OCI-LY7 (cell line): ENCODE data around the gene UBE2E1. TPM values are rescaled to one million over a fixed set of nuclear protein-coding genes. Genes with fewer than 3 reads are reported as not detected.
A peak's percentile ranks its signal among the peaks of the same experiment; 100 is the strongest.

Experiments used
- BruUV-seq: library from RNA; stranded (reverse); fragments of 400-500 nt; replicated peaks from 2 replicates; lab custom pipeline; 2021; lab: Mats Ljungman, UMichigan
- CTCF ChIA-PET: fragments of 300-600 bp; sonication (Branson Sonifier 250); formaldehyde crosslinking; loops from one replicate; lab custom pipeline; 2022; ENCODE audit warnings: antibody characterized with exemption; ENCODE audit not compliant: unreplicated experiment; lab: Charles Lee
- POLR2A ChIA-PET: fragments of 300-600 bp; sonication (Branson Sonifier 250); formaldehyde crosslinking; loops from one replicate; lab custom pipeline; 2022; ENCODE audit warnings: antibody characterized with exemption; lab: Charles Lee
- DNase-seq: peaks from one replicate; pipeline ENCODE4 v3.0.0-alpha.2; 2015; ENCODE audit warnings: low spot score
- H2AFZ ChIP-seq: fragments of 200-600 bp; sonication (generic), shearing (Covaris generic); 2 replicates; pipeline ENCODE4 v1.6.1; 2014; ENCODE audit warnings: mild to moderate bottlenecking, antibody characterized with exemption, low read length, moderate library complexity
- H3K27ac ChIP-seq: fragments of 200-600 bp; sonication (generic); 2 replicates; pipeline ENCODE4 v1.5.1; 2014; ENCODE audit warnings: mixed run types, low read depth, mild to moderate bottlenecking, moderate library complexity, low read length, inconsistent platforms; ENCODE audit not compliant: poor library complexity, severe bottlenecking
- H3K36me3 ChIP-seq: fragments of 200-600 bp; sonication (generic); 2 replicates; pipeline ENCODE4 v1.6.1; 2014; ENCODE audit warnings: mild to moderate bottlenecking, antibody characterized with exemption, low read length, moderate library complexity, mixed read lengths; ENCODE audit not compliant: insufficient read depth
- H3K4me1 ChIP-seq: fragments of 200-600 bp; sonication (generic); 2 replicates; pipeline ENCODE4 v1.5.1; 2014; ENCODE audit warnings: mild to moderate bottlenecking, low read length; ENCODE audit not compliant: insufficient read depth, poor library complexity, severe bottlenecking
- H3K4me2 ChIP-seq: fragments of 200-600 bp; sonication (generic); 2 replicates; pipeline ENCODE4 v1.6.1; 2014; ENCODE audit warnings: mild to moderate bottlenecking, low read length
- H3K4me3 ChIP-seq: fragments of 200-600 bp; sonication (generic); 2 replicates; pipeline ENCODE4 v1.5.1; 2014; ENCODE audit warnings: mild to moderate bottlenecking, low read depth, low read length; ENCODE audit not compliant: poor library complexity, severe bottlenecking
- H3K79me2 ChIP-seq: fragments of 200-600 bp; sonication (generic); 2 replicates; pipeline ENCODE4 v1.6.1; 2016; ENCODE audit warnings: low read depth, mild to moderate bottlenecking, low read length, moderate library complexity, mixed read lengths; ENCODE audit not compliant: insufficient read depth
- H3K9me2 ChIP-seq: fragments of 200-600 bp; sonication (generic); 2 replicates; pipeline ENCODE4 v1.6.1; 2016; ENCODE audit warnings: mild to moderate bottlenecking, low read length, mixed read lengths; ENCODE audit not compliant: insufficient read depth
- H3K9me3 ChIP-seq: fragments of 200-600 bp; sonication (generic); 2 replicates; pipeline ENCODE4 v1.6.1; 2014; ENCODE audit warnings: mild to moderate bottlenecking, mixed run types, low read length, mixed read lengths
- H4K20me1 ChIP-seq: fragments of 200-600 bp; sonication (generic); 2 replicates; pipeline ENCODE4 v1.6.1; 2014; ENCODE audit warnings: mild to moderate bottlenecking, antibody characterized with exemption, low read length, moderate library complexity, mixed read lengths; ENCODE audit not compliant: insufficient read depth
- CTCF ChIP-seq: fragments of 200-600 bp; sonication (generic); conservative IDR thresholded peaks from 2 replicates; pipeline ENCODE4 v1.5.1; 2014; ENCODE audit warnings: mild to moderate bottlenecking, antibody characterized with exemption, low read length, moderate library complexity, mixed read lengths
- EZH2phosphoT487 ChIP-seq: fragments of 200-600 bp; sonication (generic); IDR thresholded peaks from 2 replicates; pipeline ENCODE4 v1.6.1; 2018; ENCODE audit warnings: low read depth, borderline replicate concordance, mild to moderate bottlenecking, mixed run types, antibody characterized with exemption, low read length, moderate library complexity, mixed read lengths
- intact Hi-C: fragments of 100-400 bp; cut with micrococcal nuclease; formaldehyde crosslinking; loops from one replicate; pipeline ENCODE4 v1.10.0; 2022; ENCODE audit not compliant: unreplicated experiment
- total RNA-seq, 2 experiments: library from RNA; depleted of rRNA in 1 of 2; stranded (reverse); fragments of >200 nt in 1 of 2; shearing (Covaris generic) in 1 of 2; gene quantifications; 2 replicates each; pipeline ENCODE4 v1.2.3, GENCODE V29; 2014 to 2022

UBE2E1 gene
- total RNA-seq, 2 experiments from 2014 or later, result 126 to 142 TPM

GRCh38 chr3:23832523-23832922, 26.8 kb downstream of the UBE2E1 start:
- intact Hi-C loops, result no loop called here
- TF ChIP-seq EZH2phosphoT487, result no peak
- TF ChIP-seq CTCF, result no peak
- Histone ChIP-seq H3K79me2 (peaks cover 78% of the 10 kb centered on the region; the same call in 1 of the 2 replicates), H2AFZ (no peak overlapping the region), H3K4me1 (peaks cover 42% of the 10 kb centered on the region), H3K4me3 (no peak overlapping the region), H3K9me3 (no peaks in the 10 kb centered on the region), H4K20me1 (peaks cover 57% of the 10 kb centered on the region), H3K27ac (no peak overlapping the region), H3K4me2 (no peak overlapping the region), H3K36me3 (no peaks in the 10 kb centered on the region; the same call in 1 of the 2 replicates), H3K9me2 (no peaks in the 10 kb centered on the region)
- no TSS peak for BruUV-seq
- DNase-seq, result no peak
- CTCF ChIA-PET, result no interaction called here
- POLR2A ChIA-PET, result interaction anchor here (0.5 to 2.2 kb wide), 2 partner anchors 14 to 269 kb away, joined by 4 to 10 read pairs; no protein-coding TSS in a partner anchor

DNA sequence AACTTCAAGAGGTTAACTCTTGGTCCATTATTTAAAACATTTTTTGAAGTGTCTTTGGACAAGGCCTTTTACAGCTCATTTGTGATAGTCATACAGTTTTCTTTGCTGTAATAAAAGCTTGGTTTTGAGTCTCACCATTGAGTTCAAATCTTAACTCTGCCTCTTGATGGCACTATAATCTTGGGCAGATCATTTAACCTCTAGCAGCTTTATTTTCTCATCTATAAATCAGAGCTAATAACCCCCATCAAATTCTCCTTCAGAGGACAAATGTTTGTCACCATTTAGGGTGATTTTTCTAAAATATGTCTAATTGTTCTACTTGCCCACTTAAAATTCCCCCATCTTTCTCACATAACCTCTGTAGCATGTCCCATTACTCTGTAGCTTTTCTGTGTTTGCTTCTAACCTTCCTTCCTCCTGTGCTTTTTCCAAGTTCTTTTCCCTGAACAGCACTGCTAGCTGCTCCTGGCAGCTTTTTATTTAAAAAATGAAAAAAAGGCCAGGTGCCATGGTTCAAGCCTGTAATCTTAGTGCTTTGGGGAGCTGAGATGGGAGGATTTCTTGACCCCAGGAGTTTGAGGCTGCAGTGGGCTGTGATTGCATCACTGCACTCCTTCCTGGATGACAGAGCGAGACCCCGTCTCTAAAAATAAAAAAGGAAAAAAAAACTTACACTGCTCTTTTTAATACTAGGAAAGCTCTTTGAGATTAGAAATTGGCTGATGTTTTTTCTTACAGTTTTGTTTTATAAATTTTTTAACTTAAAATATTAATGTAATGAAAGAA, 28.5 kb downstream of the UBE2E1 start:
- peak; percentile 23 for DNase-seq
- Histone ChIP-seq H3K27ac (no peak overlapping the region), H3K79me2 (peaks cover 78% of the 10 kb centered on the region; the same call in 1 of the 2 replicates), H3K4me3 (no peak overlapping the region), H3K9me2 (no peaks in the 10 kb centered on the region), H3K36me3 (no peaks in the 10 kb centered on the region; the same call in 1 of the 2 replicates), H4K20me1 (peaks cover 43% of the 10 kb centered on the region), H3K4me2 (no peak overlapping the region), H3K4me1 (peaks cover 36% of the 10 kb centered on the region), H3K9me3 (no peaks in the 10 kb centered on the region), H2AFZ (no peak overlapping the region)
- intact Hi-C loops, result no loop called here
- no TSS peak for BruUV-seq
- CTCF ChIA-PET, result no interaction called here
- TF ChIP-seq EZH2phosphoT487 (no peak), CTCF (peak; percentile 74)
- POLR2A ChIA-PET, result interaction anchor here (0.7 to 1.5 kb wide), 13 partner anchors 10 to 283 kb away, joined by 3 to 7 read pairs (median 3); no protein-coding TSS in a partner anchor

DNA sequence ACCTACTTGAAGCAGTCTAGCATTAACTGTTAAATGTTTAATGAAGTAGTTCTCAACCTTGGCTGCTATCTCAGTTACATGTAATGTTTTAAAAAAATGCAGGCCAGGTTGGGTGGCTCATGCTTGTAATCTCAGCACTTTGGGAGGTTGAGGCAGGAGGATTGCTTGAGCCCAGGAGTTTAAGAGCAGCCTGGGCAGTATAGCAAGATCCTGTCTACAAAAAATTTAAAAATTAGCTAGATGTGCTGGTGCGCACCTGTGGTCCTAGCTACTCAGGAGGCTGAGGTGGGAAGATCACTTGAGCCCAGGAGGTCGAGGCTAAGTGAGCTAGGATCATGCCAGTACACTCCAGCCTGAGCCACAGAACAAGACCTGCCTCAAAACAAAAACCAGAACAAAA, 29.3 kb downstream of the UBE2E1 start:
- Histone ChIP-seq H3K4me3 (no peak overlapping the region), H3K4me1 (peaks cover 28% of the 10 kb centered on the region), H3K9me3 (no peaks in the 10 kb centered on the region), H3K9me2 (no peaks in the 10 kb centered on the region), H3K79me2 (peaks cover 78% of the 10 kb centered on the region; the same call in 1 of the 2 replicates), H2AFZ (no peak overlapping the region), H3K27ac (no peak overlapping the region), H4K20me1 (peaks cover 38% of the 10 kb centered on the region), H3K36me3 (no peaks in the 10 kb centered on the region; the same call in 1 of the 2 replicates), H3K4me2 (no peak overlapping the region)
- no peak for DNase-seq
- no TSS peak for BruUV-seq
- intact Hi-C loops, result no loop called here
- POLR2A ChIA-PET, result interaction anchor here (0.6 to 2.8 kb wide), 5 partner anchors 12 to 123 kb away, joined by 3 to 25 read pairs (median 4); no protein-coding TSS in a partner anchor
- TF ChIP-seq EZH2phosphoT487, result no peak
- TF ChIP-seq CTCF, result no peak
- CTCF ChIA-PET, result no interaction called here
